WTC11 (cell line): ENCODE measurements around the gene FLT1.

Experiments used
- CREM ChIP-seq: sonication (generic); formaldehyde crosslinking; IDR thresholded peaks from 2 replicates; pipeline ENCODE4 v1.8.1; 2022; ENCODE audit warnings: mild to moderate bottlenecking, missing genetic modification reagents, moderate library complexity
- ELF4 ChIP-seq: sonication (generic); formaldehyde crosslinking; IDR thresholded peaks from 2 replicates; pipeline ENCODE4 v1.8.1; 2022; ENCODE audit warnings: low read depth, mild to moderate bottlenecking, moderate library complexity, missing genetic modification reagents
- NFYB ChIP-seq: sonication (generic); formaldehyde crosslinking; conservative IDR thresholded peaks from 2 replicates; pipeline ENCODE4 v1.8.0; 2022; ENCODE audit warnings: low read depth, missing genetic modification reagents
- ZBTB21 ChIP-seq: sonication (generic); formaldehyde crosslinking; IDR thresholded peaks from 2 replicates; pipeline ENCODE4 v1.8.1; 2023; ENCODE audit warnings: mild to moderate bottlenecking, missing genetic modification reagents, borderline replicate concordance
- TF ChIP-seq, protein P1 (sequence below): fragments of 200-600 bp; IDR thresholded peaks from 2 replicates; pipeline ENCODE4 v1.8.0; 2022; ENCODE audit warnings: antibody characterized with exemption
- TF ChIP-seq, protein P2 (sequence below): sonication (generic); formaldehyde crosslinking; IDR thresholded peaks from 2 replicates; pipeline ENCODE4 v1.8.0; 2023; ENCODE audit warnings: mild to moderate bottlenecking, missing genetic modification reagents
- TF ChIP-seq, protein P3 (sequence below): sonication (generic); formaldehyde crosslinking; IDR thresholded peaks from 2 replicates; pipeline ENCODE4 v1.8.0; 2022; ENCODE audit warnings: mild to moderate bottlenecking, missing genetic modification reagents
- TF ChIP-seq, protein P4 (sequence below): sonication (generic); formaldehyde crosslinking; IDR thresholded peaks from 2 replicates; pipeline ENCODE4 v1.8.1; 2023; ENCODE audit warnings: mild to moderate bottlenecking, missing genetic modification reagents, moderate library complexity
- TF ChIP-seq, protein P5 (sequence below): sonication (generic); formaldehyde crosslinking; IDR thresholded peaks from 2 replicates; pipeline ENCODE4 v1.8.1; 2023; ENCODE audit warnings: mild to moderate bottlenecking, missing genetic modification reagents, borderline replicate concordance
- TF ChIP-seq, protein P6 (sequence below): sonication (generic); formaldehyde crosslinking; IDR thresholded peaks from 2 replicates; pipeline ENCODE4 v1.8.1; 2023; ENCODE audit warnings: mild to moderate bottlenecking, missing genetic modification reagents

DNA sequence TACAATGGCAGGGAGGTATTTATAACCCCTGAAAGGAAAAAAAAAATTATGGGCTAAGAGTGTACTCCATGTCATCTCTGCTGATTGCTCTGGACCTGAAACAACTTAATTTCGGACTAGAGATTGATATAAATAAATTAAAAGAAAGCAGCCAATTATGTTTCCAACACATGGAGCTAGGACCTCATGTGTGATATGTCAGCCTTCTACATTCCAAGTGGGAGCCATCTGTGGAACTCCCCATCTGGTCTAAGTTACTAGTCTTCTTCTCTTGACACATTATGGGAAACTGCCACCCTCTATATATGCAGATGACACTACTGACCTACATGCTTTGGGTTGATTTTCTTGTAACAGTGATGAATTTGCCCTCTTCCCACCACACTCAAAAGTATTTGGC lies 86.1 kb downstream of the FLT1 start:
- TF ChIP-seq ELF4 (CRISPR knock-in tag): no peak
- TF ChIP-seq CREM (CRISPR knock-in tag): no peak
- TF ChIP-seq, protein P1, sequence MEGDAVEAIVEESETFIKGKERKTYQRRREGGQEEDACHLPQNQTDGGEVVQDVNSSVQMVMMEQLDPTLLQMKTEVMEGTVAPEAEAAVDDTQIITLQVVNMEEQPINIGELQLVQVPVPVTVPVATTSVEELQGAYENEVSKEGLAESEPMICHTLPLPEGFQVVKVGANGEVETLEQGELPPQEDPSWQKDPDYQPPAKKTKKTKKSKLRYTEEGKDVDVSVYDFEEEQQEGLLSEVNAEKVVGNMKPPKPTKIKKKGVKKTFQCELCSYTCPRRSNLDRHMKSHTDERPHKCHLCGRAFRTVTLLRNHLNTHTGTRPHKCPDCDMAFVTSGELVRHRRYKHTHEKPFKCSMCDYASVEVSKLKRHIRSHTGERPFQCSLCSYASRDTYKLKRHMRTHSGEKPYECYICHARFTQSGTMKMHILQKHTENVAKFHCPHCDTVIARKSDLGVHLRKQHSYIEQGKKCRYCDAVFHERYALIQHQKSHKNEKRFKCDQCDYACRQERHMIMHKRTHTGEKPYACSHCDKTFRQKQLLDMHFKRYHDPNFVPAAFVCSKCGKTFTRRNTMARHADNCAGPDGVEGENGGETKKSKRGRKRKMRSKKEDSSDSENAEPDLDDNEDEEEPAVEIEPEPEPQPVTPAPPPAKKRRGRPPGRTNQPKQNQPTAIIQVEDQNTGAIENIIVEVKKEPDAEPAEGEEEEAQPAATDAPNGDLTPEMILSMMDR: no peak
- TF ChIP-seq, protein P2, sequence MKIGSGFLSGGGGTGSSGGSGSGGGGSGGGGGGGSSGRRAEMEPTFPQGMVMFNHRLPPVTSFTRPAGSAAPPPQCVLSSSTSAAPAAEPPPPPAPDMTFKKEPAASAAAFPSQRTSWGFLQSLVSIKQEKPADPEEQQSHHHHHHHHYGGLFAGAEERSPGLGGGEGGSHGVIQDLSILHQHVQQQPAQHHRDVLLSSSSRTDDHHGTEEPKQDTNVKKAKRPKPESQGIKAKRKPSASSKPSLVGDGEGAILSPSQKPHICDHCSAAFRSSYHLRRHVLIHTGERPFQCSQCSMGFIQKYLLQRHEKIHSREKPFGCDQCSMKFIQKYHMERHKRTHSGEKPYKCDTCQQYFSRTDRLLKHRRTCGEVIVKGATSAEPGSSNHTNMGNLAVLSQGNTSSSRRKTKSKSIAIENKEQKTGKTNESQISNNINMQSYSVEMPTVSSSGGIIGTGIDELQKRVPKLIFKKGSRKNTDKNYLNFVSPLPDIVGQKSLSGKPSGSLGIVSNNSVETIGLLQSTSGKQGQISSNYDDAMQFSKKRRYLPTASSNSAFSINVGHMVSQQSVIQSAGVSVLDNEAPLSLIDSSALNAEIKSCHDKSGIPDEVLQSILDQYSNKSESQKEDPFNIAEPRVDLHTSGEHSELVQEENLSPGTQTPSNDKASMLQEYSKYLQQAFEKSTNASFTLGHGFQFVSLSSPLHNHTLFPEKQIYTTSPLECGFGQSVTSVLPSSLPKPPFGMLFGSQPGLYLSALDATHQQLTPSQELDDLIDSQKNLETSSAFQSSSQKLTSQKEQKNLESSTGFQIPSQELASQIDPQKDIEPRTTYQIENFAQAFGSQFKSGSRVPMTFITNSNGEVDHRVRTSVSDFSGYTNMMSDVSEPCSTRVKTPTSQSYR (CRISPR knock-in tag): no peak
- no peak for TF ChIP-seq NFYB
- TF ChIP-seq, protein P3, sequence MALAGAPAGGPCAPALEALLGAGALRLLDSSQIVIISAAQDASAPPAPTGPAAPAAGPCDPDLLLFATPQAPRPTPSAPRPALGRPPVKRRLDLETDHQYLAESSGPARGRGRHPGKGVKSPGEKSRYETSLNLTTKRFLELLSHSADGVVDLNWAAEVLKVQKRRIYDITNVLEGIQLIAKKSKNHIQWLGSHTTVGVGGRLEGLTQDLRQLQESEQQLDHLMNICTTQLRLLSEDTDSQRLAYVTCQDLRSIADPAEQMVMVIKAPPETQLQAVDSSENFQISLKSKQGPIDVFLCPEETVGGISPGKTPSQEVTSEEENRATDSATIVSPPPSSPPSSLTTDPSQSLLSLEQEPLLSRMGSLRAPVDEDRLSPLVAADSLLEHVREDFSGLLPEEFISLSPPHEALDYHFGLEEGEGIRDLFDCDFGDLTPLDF (CRISPR knock-in tag): no peak
- TF ChIP-seq ZBTB21 (CRISPR knock-in tag): no peak
- TF ChIP-seq, protein P4, sequence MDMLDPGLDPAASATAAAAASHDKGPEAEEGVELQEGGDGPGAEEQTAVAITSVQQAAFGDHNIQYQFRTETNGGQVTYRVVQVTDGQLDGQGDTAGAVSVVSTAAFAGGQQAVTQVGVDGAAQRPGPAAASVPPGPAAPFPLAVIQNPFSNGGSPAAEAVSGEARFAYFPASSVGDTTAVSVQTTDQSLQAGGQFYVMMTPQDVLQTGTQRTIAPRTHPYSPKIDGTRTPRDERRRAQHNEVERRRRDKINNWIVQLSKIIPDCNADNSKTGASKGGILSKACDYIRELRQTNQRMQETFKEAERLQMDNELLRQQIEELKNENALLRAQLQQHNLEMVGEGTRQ (CRISPR knock-in tag): no peak
- TF ChIP-seq, protein P5, sequence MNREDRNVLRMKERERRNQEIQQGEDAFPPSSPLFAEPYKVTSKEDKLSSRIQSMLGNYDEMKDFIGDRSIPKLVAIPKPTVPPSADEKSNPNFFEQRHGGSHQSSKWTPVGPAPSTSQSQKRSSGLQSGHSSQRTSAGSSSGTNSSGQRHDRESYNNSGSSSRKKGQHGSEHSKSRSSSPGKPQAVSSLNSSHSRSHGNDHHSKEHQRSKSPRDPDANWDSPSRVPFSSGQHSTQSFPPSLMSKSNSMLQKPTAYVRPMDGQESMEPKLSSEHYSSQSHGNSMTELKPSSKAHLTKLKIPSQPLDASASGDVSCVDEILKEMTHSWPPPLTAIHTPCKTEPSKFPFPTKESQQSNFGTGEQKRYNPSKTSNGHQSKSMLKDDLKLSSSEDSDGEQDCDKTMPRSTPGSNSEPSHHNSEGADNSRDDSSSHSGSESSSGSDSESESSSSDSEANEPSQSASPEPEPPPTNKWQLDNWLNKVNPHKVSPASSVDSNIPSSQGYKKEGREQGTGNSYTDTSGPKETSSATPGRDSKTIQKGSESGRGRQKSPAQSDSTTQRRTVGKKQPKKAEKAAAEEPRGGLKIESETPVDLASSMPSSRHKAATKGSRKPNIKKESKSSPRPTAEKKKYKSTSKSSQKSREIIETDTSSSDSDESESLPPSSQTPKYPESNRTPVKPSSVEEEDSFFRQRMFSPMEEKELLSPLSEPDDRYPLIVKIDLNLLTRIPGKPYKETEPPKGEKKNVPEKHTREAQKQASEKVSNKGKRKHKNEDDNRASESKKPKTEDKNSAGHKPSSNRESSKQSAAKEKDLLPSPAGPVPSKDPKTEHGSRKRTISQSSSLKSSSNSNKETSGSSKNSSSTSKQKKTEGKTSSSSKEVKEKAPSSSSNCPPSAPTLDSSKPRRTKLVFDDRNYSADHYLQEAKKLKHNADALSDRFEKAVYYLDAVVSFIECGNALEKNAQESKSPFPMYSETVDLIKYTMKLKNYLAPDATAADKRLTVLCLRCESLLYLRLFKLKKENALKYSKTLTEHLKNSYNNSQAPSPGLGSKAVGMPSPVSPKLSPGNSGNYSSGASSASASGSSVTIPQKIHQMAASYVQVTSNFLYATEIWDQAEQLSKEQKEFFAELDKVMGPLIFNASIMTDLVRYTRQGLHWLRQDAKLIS: no peak
- TF ChIP-seq, protein P6, sequence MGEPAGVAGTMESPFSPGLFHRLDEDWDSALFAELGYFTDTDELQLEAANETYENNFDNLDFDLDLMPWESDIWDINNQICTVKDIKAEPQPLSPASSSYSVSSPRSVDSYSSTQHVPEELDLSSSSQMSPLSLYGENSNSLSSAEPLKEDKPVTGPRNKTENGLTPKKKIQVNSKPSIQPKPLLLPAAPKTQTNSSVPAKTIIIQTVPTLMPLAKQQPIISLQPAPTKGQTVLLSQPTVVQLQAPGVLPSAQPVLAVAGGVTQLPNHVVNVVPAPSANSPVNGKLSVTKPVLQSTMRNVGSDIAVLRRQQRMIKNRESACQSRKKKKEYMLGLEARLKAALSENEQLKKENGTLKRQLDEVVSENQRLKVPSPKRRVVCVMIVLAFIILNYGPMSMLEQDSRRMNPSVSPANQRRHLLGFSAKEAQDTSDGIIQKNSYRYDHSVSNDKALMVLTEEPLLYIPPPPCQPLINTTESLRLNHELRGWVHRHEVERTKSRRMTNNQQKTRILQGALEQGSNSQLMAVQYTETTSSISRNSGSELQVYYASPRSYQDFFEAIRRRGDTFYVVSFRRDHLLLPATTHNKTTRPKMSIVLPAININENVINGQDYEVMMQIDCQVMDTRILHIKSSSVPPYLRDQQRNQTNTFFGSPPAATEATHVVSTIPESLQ (CRISPR knock-in tag): no peak
